CD4-positive, alpha-beta T cell treated with Interleukin-21 for 1 hour (primary cell): ENCODE results near the gene MRPL14.
"Not testable (repeated sequence)": the region's sequence is repeated elsewhere in the genome, so short reads cannot be mapped to it uniquely, and the experiment has no call there.

Experiments
- DNase-seq: peaks from one replicate; pipeline ENCODE4 v3.0.0-alpha.2; 2020

Gene MRPL14

DNA sequence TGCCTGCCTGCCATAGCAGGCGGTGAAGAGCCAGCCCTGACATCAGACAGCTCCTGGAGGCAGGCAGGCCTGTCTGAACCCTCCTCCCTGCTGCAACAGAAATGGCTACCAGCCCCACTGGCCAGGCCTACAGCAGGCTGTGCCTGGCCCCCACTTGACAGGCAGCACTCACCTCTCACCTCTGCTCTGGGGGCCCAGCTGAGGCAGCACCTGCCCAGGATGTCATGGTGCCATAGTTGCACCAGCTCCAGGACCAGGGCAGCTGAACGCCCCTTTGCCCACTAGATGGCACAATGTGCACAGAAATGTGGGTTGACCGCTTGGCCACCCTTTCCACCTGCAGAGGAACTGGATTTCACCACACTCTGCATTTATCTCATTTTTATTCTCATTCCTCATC lies 30.6 kb downstream of the MRPL14 start:
- DNase-seq = peak; percentile 83

DNA sequence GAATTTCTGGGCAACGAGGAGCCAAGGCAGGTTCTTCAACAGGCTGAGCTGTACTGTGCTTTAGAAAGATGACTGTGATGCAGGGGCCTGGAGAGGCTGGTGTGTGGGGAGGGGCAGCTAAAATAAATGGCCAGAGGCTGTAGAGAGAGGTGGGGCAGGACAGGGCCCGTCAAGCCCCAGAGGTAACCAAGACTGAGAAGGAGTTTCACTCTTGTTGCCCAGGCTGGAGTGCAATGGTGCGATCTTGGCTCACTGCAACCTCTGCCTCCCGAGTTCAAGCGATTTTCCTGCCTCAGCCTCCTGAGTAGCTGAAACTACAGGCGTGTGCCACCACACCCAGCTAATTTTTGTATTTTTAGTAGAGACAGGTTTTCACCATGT lies 32.0 kb downstream of the MRPL14 start:
- not testable (repeated sequence) for DNase-seq

DNA sequence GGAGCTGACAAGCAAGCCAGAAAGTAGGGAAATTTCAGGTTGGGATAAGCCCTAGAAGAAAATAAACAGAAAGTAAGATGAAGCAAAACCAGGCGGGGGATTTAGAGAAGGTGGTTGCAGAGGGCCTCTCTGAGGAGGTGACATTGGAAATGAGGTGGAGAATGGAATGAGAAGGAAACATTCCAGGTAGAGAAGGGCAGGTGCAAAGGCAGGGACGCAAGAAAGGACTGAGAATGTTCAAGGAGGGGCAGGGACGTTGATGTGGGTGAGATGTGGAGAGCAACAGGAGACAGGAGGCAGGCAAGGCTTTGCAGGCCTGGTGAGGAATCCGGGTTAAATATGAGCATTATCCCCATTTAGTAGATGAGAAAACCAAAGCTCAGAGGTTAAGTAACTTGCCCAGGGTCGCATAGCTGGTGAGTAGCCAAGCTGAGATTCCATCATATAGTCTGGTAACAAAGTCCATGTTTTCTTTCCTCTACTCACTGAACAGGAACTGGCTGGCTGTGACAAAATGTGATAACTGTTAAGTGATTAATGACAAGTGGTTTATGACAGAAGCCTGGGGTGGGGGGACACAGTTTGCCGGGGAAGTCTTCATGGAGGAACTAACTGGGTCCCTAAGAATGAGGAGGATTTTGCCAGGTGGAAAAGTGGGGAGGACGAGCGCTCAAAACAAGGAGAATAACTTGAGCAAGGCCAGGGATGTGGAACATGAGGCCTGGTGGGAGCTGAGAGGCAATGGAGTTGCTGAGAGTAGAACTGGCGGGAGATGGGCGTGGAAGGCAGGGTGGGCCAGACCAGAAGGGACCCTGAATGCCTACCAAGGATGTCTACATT lies 32.6 kb downstream of the MRPL14 start:
- DNase-seq = no peak

DNA sequence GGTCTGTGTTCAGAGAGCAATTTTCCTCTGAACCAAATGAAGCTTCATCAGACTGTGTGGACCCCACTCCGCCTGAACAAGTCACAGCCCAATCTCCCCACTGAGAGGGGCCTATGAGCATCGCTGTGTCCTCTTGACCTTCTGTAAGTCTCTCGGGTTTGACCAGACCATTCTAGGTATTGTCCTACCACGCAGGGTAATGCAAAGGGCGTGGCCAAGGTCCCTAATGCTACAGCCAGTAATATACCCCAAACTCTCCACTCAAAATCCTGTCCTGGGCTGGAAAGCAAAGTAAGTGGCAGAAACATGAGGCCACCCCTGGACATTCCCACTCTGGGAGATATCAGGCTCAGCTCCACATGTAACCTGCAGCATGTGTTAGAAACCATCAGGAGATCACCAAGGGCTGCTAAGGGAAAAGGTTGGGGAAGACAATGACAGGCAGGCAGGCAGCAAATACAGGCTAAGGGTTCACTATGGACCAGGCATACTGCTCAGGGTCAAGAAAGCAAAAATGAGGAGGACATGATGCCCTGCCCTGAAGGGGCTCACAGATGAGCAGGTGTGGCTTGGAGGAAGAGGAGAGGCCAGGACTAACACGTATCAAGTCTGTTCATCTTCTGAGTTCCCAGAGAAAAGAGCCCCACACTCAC lies 33.4 kb downstream of the MRPL14 start:
- DNase-seq = no peak

DNA sequence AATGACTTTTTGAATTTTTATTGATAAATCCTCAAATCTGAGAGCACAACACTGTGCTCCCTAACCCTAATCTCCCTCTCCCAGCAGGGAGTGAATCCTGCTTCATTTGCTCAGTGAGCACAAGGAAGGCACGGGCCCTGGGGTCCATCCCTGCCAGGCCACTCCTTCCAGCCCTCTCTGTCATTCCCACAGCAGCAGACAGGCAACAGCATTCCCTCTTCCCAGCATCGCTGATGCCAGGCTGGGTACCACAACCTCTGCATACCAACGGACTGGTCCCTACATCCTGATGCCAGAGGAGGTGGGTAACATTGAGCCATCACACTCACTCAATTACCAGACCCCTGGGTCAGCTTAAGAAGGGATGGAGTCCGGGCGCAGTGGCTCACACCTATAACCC lies 34.2 kb downstream of the MRPL14 start:
- DNase-seq = no peak

DNA sequence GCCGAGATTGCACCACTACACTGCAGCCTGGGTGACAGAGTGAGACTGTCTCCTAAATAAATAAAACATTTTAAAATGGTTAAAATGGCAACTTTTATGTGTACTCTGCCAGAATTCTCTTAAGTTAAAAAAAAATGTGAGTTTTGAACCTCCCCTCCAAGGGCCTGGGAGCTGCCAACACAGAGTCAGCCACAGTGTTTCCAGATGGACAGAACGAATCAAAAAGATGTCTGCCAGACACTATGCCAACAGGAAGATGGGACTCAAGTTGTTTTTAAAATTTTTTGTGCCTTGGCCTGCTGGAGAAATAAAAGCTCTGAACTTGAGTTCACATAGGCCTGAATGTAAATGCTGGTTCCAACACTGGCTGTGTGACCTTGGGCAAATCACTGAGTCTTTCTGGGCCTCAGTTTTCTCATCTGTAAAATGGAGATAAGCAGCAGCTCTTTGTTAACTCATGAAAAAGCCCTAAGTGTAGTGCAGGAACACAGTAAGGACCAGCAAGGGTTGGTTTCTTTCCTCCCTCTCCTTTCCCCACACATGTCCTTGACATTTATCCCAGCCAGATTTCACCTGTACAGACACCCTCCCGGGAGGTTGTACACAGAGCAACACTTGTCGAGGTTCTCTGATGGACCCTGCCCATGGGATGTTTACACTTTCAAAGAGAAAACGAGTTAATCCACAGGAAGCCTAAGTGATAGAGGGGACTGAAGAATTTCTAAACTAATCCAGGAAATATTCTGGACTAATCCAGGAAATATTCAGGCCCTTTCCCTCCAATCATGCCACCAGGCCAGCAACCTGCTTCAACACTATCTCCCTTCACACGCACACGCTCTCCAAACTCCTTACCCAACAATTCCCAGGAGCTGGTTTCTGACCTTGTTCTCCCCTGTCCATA lies 35.0 kb downstream of the MRPL14 start:
- DNase-seq = no peak

DNA sequence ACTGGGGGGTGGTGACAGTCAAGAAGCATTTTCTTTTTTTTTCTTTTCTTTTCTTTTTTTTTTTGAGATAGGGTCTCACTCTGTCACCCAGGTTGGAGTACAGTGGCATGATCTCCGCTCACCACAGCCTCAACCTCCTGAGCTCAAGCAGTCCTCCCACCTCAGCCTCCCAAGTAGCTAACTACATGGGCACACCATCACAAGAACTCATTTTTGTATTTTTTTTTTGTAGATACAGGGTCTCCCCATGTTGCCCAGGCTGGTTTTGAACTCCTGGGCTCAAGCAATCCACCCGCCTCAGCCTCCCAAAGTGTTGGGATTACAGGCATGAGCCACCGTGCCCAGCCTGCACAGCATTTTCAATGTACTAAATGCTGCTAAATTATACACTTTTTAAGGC lies 35.9 kb downstream of the MRPL14 start:
- DNase-seq = not testable (repeated sequence)

DNA sequence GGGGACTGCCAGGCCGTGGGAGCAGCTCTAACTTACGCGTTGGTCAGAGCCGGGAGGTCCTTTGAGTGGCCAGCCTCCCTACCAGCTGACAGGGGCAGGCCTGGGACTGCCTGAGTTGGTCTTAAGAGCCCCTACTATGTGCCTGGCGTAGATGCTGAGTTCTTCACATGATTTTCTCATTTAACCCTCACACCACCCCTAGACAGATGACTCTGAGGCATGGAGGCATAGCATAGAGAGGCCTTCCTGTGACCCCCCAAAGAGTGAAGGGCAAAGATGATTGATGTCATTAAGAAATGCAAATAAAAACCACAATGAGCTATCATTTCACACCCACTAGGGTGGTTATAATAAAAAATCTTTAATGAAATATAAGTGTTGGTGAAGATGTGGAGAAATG lies 36.8 kb downstream of the MRPL14 start:
- DNase-seq = no peak

DNA sequence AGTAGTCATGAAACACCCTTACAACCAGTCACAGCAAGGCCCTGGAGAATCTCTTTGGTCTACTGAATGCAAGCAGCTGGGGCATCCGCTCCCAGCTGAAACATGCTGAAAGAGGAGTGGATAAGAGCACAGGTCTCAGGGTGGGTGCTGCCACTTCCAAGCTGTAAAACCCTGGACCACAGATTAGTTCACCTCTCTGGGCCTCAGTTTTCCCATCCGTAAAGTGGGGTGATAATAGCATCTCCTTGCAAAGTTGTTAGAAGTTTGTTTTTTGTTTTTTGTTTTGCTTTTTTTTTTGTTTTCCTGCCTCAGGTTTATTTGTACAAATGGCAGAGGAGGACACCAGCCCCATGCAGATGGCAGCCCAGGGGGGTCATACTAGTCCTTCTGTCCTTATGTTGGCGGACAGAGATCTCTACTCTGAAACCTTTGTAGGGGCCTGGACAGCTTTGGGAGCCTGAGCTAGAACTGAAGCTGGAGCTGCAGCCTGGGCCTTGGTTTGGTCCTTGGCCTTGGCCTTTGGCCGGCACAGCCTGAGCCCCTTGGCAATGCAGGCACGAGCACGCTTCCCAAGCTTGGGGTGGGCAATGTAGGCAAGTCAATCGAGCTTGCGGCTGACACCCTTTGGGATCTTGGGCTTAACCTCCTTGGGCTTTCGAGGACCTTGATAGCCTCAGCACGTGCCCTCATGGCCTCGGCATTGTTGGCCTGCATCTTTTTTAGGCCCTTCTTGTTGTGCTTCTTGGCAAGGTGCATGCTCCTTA lies 38.2 kb downstream of the MRPL14 start:
- DNase-seq = no peak

DNA sequence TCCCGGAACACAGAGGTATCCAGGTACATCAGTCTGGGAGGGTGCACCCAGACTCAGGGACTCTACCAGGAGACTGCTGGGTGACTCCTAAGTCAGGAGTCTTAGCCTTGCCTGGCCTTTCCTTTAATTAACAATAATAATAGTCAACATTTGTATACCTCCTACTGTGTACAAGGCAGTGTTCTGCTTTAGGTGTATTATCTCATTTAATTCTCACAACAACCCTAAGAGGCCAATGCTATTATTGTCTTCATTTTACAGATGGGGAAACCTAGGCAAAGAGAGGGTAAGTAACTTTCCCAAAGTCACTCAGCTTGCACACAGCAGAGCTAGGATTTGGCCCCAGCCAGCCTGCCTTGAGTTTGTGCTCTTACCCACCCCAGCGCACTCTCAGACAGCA lies 39.6 kb downstream of the MRPL14 start:
- no peak for DNase-seq

DNA sequence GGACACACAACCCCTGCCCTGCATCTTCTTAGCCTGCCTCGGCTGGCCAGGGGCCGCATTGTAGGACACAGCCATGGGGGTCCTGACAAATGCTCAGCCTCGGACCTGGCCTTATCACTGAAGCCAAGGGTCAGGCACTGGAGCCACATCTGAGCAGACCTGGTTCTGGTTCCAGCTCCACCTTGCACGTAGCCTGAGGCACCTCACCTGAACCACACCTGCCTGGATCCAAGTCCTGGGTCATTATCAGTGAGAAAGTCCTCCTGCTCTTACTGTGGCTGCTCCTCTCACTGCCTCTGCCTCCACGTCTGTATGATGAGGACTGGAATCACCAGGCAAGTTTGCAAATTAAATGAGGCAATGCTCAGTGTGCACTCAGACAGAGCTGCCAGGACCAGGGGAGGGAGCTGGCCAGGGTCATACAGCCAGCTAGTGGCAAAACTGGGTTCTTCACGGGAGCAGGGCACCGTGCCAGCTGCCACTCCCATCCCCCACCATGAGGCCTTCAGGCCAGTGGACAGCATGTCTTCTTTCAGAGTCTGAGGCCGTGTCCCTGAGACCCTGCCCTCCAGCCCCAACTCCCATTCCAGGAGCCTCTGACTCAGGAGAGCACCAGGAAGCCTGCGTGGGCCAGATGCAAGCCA lies 40.2 kb downstream of the MRPL14 start:
- DNase-seq = no peak

DNA sequence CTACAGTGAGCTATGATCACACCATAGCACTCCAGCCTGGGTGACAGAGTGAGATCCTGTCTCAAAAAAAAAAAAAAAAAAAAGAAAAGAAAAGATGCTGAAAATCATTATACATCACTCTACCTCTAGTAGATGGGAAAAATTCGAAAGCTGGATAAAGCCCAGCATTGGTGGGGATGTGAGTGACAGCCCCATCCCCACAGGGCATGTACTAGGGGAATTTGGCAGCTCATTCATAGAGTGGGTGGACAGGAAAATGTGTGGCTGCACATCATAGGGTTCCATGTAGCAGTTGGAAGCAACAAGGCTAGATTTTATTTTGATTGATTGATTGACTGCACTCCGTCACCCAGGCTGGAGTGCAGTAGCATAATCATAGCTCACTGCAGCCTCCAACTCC lies 42.0 kb downstream of the MRPL14 start:
- no peak for DNase-seq

DNA sequence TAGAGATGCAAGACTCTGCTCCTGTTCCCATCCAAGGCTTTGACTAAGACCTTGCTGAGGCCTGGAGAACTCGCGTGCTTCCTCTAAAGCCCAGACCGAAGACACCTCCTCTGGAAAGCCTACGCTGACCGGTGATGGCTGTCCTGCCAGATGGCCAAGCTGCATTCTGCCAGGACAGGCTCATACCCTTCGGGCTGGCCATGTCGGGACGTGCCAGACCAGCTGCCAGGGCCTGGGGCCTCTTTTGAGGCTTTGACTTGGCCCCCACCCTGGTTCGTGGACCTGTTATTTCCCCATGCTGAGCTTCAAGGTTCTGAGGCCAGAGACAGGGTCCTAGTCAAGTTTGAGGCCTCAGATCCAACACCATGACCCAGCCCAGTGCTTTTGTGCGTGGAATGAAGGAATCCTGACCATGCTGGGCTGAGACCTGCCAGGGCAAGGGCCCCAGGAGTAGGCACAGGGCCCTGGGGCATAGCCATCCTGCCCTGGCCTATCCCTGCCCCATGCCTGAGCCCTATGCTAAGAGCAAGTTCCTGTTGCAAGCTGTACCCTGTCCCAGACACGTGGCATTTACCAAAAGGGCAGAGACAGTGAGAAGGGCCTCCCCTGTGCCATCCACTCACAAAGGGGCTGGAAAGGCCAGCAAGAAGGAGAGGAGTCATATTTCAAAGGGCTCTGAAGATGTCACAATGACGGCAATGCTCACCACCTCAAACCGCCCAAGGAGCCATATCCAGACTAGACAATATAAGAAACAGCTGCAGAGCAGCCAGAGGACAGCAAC lies 42.8 kb downstream of the MRPL14 start:
- no peak for DNase-seq

DNA sequence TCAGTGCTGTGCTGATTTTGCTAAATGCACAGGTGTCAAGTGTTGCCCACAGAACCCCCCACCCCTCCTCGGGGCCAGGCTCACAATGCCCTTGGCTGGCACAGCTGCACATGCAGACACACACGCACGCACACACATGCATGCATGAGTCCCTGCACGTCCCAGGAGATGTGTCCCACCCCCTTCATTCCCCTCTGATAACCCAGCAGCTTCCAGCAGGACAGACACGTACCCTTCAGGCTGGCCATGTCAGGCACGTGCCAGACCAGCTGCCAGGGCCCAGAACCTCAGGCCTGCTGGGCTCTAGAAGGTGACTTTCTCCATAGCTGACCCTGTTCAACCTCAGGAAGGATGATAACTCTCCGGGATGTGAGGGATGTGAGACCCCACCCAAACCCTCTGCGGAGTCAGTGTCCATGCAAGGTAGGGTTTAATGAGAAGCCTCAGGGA lies 44.4 kb downstream of the MRPL14 start:
- DNase-seq = no peak

DNA sequence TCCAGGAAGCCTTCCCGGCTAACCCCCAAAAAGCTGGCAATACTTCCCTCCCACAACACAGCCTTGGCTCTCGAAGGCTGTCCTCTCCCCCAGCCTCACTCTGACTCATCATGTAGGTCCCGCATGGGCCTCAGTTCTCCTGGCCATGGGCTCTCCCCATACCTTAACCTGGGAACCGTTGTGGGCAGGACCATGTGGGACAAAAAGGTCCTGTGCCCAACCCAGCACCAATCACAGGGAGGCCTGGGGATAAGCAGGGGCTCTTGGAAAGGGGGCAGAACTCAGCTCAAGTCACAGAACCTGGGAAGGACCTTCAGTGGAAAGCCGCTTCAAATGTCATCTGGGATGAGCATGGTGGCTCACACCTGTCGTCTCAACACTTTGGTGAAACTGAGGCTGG lies 45.5 kb downstream of the MRPL14 start:
- no peak for DNase-seq

DNA sequence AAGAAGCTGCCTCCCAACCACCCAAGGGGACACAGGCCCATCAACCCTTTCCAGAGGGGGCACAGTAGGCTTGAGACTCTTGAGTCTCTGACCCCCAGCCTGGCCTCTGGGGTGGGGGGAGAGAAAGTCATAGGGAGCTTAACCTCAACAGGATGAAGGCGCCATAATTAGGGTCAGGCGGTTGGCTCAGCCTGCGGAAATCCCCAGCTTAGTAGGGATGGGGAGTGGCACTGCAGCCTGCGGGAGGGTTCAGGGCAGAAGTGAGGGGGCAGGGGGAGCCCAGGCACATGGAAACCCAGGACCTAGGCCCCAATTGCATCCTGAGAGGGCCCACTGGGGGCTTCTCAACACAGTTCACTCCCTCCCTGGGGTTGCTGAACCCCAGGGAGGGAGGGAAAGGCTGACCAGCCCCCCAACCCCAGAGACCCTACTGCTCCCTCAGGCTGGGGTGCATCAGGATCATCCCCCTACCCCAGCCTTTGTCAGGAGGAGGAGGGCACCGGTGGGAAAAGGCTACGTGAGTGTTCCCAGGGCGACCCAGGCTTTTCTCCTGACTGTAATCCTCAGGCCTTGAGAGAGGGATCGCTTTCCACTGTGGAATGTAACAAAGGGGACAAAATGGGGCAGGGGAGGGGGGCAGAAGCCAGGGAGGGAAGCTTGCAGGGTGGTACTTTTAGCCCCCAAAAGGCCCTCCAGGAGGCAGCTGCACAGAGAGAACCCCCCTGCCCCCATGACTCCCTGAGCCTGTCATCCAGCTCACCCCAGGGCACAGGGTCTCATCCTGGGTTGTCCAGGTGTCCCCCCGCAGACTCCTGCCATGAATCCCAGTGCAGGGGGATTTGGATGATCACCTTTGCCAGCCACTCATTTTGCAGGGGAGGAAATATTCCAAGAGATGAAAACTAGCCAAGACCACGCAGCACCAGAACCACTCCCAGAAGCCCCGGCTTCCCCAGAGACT lies 46.4 kb downstream of the MRPL14 start:
- no peak for DNase-seq

DNA sequence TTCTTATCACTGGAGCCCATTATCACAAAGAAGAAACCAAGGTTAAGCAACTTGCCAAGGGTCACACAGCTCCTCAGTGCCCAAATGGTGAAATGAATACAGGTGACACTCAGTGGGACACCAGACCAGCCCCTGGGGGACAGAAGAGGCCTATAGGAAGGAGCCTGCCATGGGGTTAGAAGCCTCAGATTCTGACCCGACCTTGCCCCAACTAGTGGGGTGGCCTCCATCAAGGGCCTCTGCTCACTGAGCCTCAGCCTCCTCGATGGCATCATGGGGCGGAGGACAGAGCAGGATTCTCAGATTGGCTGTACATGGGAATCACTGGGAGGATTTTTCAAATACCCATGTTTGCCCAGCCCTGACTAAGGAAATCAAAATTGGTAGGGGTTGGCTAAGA lies 47.6 kb downstream of the MRPL14 start:
- DNase-seq = no peak

DNA sequence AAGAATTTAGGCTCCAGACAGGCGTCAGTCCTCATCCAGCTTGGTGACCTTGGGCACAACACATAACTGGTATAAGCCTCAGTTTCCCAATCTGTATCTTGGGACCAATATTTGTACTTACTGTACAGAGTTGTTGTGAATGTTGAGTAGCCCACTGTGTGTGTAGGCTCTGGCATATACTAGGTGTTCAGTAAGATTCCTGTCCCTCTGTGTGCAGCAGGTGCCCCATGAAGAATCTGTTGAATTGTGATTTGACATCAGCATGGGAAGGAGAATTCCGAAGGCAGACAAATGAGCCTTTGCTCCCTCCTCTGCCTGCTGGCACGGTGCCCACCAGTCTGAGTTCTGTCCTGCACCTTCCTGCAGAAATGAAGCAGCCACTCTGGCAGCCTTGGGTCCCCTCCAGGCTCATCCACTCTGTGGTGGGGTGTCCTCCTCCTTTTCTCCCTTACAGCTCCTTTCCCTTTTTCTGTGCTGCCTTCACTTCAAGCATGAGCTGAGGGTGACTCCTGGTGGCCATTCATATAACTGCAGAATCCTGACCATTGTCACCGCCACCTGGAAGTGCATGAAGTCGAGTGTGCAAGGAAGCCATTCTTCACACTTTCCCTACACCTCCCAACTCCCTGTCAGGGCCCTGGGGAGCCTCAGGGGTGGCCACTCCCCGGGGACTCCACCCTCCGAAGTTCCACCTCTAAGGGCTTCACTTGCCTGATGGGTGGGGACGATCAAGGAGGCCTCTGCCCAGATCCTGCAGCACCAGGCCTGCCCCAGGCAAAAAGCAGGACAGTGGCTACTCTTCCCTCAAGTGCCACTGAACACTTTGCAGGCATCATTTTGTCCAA lies 48.2 kb downstream of the MRPL14 start:
- peak; percentile 80 for DNase-seq

DNA sequence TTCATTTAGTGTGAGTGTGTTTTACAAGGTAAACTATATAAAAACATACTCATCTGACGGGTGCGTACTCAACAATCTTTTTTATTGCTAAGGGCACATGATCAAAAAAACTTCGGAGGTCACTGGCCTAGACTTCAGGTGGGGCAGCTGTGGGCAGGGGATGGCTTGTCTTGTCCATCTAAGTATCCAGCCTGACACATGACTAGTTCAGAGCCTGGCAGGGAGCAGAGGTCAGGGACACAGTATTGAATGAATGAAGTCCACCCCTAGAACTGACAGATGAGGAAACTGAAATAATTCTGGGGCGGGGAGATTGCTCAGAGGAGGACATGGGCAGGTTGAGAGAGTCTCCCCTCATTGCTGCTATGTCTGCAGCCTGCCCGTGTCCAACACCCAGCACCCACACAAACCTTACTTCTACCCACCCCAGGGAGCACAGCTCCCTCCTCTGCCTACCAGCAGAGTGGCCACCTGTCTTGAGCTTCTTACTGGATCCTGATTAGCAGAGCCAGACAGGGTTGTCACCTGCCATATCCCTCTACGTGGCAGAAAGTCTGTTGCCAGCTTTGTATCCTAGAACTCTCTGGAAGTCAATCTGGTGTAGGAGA lies 48.9 kb downstream of the MRPL14 start:
- no peak for DNase-seq
